ENCODE results near the gene LY6G6C. TPM values are rescaled to one million over a fixed set of nuclear protein-coding genes. Genes with fewer than 3 reads are reported as not detected.

Gene LY6G6C
- total RNA-seq, 2 experiments from 2014 or later: not detected

DNA sequence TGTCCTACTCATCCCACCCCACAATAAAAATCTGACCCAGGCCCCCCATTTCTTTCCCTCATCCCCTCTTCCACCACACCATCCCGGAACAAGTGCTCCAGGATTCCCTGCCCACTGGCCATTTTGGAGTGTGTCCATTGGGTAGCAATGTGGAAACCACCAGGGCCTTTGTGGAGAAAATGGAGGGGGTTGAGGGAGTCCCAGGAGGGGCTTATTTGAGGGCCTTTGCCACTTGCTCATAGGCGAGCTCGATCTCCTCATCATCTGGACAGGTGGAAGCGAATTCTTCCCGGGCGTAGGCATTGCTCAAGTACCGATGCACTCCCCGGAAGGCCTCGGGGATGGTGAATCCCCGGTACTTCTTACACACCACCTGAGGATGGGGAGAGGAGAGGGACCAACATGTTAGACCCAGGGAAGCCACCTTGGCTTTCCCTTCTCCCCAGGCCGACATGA, 9.1 kb upstream of the LY6G6C start:
- Mint-ChIP-seq H3K9me3 (no peaks in the 10 kb centered on the region), H3K4me1 (peaks cover 77% of the 10 kb centered on the region), H3K27ac (peak overlapping the region; percentile 70), H3K36me3 (ENCODE audit: low read depth) (peaks cover 82% of the 10 kb centered on the region), H3K27me3 (no peaks in the 10 kb centered on the region), H3K4me3 (peak overlapping the region; percentile 88)
- POLR2A ChIA-PET: interaction anchor here (0.7 to 4.0 kb wide), 15 partner anchors 9 to 446 kb away, joined by 3 to 50 read pairs (median 5); partner anchors contain the start of genes HSPA1A, HSPA1B, HSPA1L and LSM2
- CTCF ChIA-PET: interaction anchor here (0.6 to 5.5 kb wide), 11 partner anchors 8 to 159 kb away, joined by 3 to 46 read pairs (median 4); partner anchors contain the start of genes ABHD16A, HSPA1B and MSH5
- DNase-seq: no peak

GRCh38 chr6:31729979-31730630, 8.6 kb upstream of the LY6G6C start:
- POLR2A ChIA-PET: interaction anchor here (0.9 to 4.0 kb wide), 17 partner anchors 9 to 106 kb away, joined by 3 to 50 read pairs (median 5); partner anchors contain the start of genes HSPA1A, HSPA1B, HSPA1L and LSM2
- H3K36me3 Mint-ChIP-seq (ENCODE audit: low read depth): peaks cover 79% of the 10 kb centered on the region
- H3K27me3 Mint-ChIP-seq: no peaks in the 10 kb centered on the region
- CTCF ChIA-PET: interaction anchor here (0.6 to 5.5 kb wide), 18 partner anchors 9 to 160 kb away, joined by 3 to 46 read pairs (median 4); partner anchors contain the start of genes ABHD16A, HSPA1A, HSPA1B and HSPA1L
- peak overlapping the region; percentile 88 for H3K4me3 Mint-ChIP-seq
- no peaks in the 10 kb centered on the region for H3K9me3 Mint-ChIP-seq
- peaks cover 79% of the 10 kb centered on the region for H3K4me1 Mint-ChIP-seq
- H3K27ac Mint-ChIP-seq: peak overlapping the region; percentile 70
- peak; percentile 69 for DNase-seq

GRCh38 chr6:31729515-31729978, 8.0 kb upstream of the LY6G6C start:
- Mint-ChIP-seq H3K9me3 (no peaks in the 10 kb centered on the region), H3K36me3 (ENCODE audit: low read depth) (peaks cover 73% of the 10 kb centered on the region), H3K4me1 (peaks cover 79% of the 10 kb centered on the region), H3K27ac (peak overlapping the region; percentile 82), H3K27me3 (no peaks in the 10 kb centered on the region), H3K4me3 (peak overlapping the region; percentile 88)
- POLR2A ChIA-PET: interaction anchor here (0.7 to 4.0 kb wide), 18 partner anchors 10 to 107 kb away, joined by 3 to 50 read pairs (median 5); partner anchors contain the start of genes HSPA1A, HSPA1B, HSPA1L and LSM2
- DNase-seq: peak; percentile 82
- CTCF ChIA-PET: interaction anchor here (0.6 to 5.5 kb wide), 15 partner anchors 10 to 161 kb away, joined by 3 to 46 read pairs (median 4); partner anchors contain the start of genes ABHD16A, HSPA1A, HSPA1B and HSPA1L

DNA sequence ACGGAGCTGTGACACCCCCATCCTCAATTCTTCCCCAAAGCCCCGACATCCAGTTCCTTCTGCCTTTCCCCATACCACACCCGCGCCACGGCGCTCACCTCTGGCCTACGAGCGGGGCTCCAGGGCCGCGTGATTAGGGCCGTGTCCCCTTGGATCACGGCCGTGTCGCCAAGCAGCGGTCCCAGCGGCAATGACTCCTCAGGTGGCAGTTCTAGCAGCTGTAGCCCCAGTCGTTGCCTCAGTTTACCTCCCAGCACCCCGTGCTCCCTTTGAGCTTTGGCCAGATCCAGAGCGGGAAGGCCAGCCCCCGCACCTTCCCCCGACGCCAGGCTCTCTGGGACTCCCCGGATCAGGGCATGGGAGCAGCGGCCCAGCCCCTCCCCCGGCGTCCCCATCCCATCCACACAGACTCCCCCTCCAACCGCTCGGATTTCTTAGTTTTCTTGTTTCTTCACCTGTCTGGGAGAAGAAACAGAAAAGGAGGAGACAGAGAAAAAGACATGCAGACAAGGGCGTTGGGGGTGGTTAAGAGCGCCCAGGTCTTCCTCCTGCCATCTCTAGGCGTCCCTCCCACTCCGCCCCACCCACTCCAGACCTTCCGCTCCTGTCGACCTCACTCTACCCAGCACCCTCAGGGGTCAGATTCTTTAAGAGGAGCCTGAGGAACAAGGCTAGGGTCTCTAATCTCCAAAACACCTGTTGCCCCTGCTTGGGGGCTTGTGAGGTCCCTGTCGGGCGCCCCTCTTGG, 7.4 kb upstream of the LY6G6C start, which contains the start of gene DDAH2:
Gene DDAH2 (minus strand): TSS at position 533 of the 748 bp plus-strand sequence. CDS start 138 bp downstream, at position 395.
- H3K9me3 Mint-ChIP-seq: no peaks in the 10 kb centered on the region
- POLR2A ChIA-PET: interaction anchor here (0.7 to 4.0 kb wide), 16 partner anchors 10 to 108 kb away, joined by 3 to 50 read pairs (median 5); partner anchors contain the start of genes HSPA1B, LSM2, MSH5 and VARS1
- CTCF ChIA-PET: interaction anchor here (0.7 to 5.5 kb wide), 13 partner anchors 10 to 110 kb away, joined by 3 to 46 read pairs (median 7); partner anchors contain the start of genes ABHD16A, HSPA1A, HSPA1B and HSPA1L
- H3K27me3 Mint-ChIP-seq: no peaks in the 10 kb centered on the region
- H3K4me3 Mint-ChIP-seq: peak within 1 kb of the TSS; percentile 88
- H3K36me3 Mint-ChIP-seq (ENCODE audit: low read depth): peaks cover 67% of the 10 kb centered on the region
- peaks cover 76% of the 10 kb centered on the region for H3K4me1 Mint-ChIP-seq
- DNase-seq: no peak
- peak within 1 kb of the TSS; percentile 82 for H3K27ac Mint-ChIP-seq

- no peaks in the 10 kb centered on the region for H3K9me3 Mint-ChIP-seq
- peak overlapping the region; percentile 88 for H3K4me3 Mint-ChIP-seq
- DNase-seq: no peak
- peaks cover 69% of the 10 kb centered on the region for H3K4me1 Mint-ChIP-seq
- ChIA-PET CTCF (interaction anchor here (1.1 to 5.5 kb wide), 5 partner anchors 11 to 103 kb away, joined by 3 to 46 read pairs (median 31); partner anchors contain the start of gene MSH5), POLR2A (interaction anchor here (0.9 to 5.5 kb wide), 10 partner anchors 9 to 99 kb away, joined by 3 to 58 read pairs (median 10); partner anchors contain the start of genes ABHD16A, CLIC1, HSPA1B and MSH5)
- H3K36me3 Mint-ChIP-seq (ENCODE audit: low read depth): peaks cover 58% of the 10 kb centered on the region
- no peaks in the 10 kb centered on the region for H3K27me3 Mint-ChIP-seq
- H3K27ac Mint-ChIP-seq: peak overlapping the region; percentile 82
These were observed 6.4 kb upstream of the LY6G6C start for GRCh38 chr6:31727717-31728671.

- no peaks in the 10 kb centered on the region for H3K27me3 Mint-ChIP-seq
- peak overlapping the region; percentile 80 for H3K27ac Mint-ChIP-seq
- H3K9me3 Mint-ChIP-seq: no peaks in the 10 kb centered on the region
- H3K4me1 Mint-ChIP-seq: peaks cover 67% of the 10 kb centered on the region
- DNase-seq: peak; percentile 33
- CTCF ChIA-PET: interaction anchor here (1.1 to 5.1 kb wide), 3 partner anchors 11 to 103 kb away, joined by 3 to 31 read pairs (median 15); no protein-coding TSS in a partner anchor
- POLR2A ChIA-PET: interaction anchor here (0.7 to 5.5 kb wide), 10 partner anchors 10 to 93 kb away, joined by 3 to 58 read pairs (median 4); partner anchors contain the start of genes ABHD16A, CLIC1, MSH5 and VARS1
- H3K4me3 Mint-ChIP-seq: peak overlapping the region; percentile 60
- peaks cover 55% of the 10 kb centered on the region for H3K36me3 Mint-ChIP-seq (ENCODE audit: low read depth)
These were observed 5.6 kb upstream of the LY6G6C start for GRCh38 chr6:31727034-31727716.

DNA sequence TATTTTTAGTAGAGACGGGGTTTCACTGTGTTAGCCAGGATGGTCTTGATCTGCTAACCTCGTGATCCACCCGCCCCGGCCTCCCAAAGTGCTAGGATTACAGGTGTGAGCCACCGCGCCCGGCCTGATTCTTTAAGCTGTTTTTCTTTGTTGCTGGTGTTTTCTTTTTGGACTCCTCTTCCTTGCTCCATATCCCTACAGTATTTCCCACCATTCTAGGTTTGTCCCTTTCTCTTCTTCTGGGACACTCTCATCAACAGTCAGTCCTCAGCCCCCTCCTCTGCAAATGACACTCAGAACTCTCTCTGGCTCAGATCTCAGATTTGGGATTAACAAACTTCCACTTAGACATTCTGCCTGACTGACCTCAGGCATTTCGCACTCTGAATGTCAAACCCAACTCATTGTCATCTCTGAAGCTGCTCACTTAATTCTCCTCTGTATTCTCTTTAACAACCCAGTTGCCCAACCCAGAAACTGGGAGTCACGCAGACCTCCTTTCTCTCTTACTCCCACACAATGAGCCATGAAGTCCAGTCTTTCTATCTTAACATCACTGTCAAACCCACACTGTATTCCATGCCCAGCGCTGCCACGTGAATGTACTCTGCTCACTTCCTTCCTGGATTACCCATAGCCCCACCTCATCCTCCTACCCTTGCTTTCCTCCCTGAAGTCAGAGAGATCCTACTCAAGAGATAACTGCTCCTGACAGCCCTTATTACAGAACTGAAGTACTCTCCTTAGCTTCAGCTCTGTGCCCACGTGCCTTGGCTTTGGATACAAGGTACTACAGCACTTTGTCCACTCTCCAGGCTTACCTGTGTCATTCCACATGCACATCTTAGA, 4.2 kb upstream of the LY6G6C start:
- Mint-ChIP-seq H3K4me1 (peaks cover 55% of the 10 kb centered on the region), H3K4me3 (no peak overlapping the region), H3K36me3 (ENCODE audit: low read depth) (peaks cover 41% of the 10 kb centered on the region), H3K27ac (no peak overlapping the region), H3K9me3 (no peaks in the 10 kb centered on the region), H3K27me3 (peaks cover 4% of the 10 kb centered on the region)
- DNase-seq: no peak
- ChIA-PET POLR2A (interaction anchor here (0.9 to 5.5 kb wide), 7 partner anchors 11 to 103 kb away, joined by 3 to 58 read pairs (median 3); partner anchors contain the start of genes ABHD16A, CLIC1 and MSH5), CTCF (interaction anchor here (1.5 to 2.1 kb wide), 2 partner anchors 14 to 105 kb away, joined by 3 to 15 read pairs; partner anchors contain the start of gene MSH5)

- peaks cover 43% of the 10 kb centered on the region for H3K4me1 Mint-ChIP-seq
- POLR2A ChIA-PET: interaction anchor here (0.8 to 5.5 kb wide), 3 partner anchors 13 to 98 kb away, joined by 3 to 58 read pairs (median 4); partner anchors contain the start of gene CLIC1
- no peak for DNase-seq
- H3K4me3 Mint-ChIP-seq: no peak overlapping the region
- H3K27me3 Mint-ChIP-seq: peaks cover 4% of the 10 kb centered on the region
- no peak overlapping the region for H3K27ac Mint-ChIP-seq
- no peaks in the 10 kb centered on the region for H3K9me3 Mint-ChIP-seq
- CTCF ChIA-PET: interaction anchor here (1.0 kb wide), 1 partner anchor 14 kb away, joined by 3 read pairs; no protein-coding TSS in a partner anchor
- H3K36me3 Mint-ChIP-seq (ENCODE audit: low read depth): peaks cover 31% of the 10 kb centered on the region
These were observed 2.6 kb upstream of the LY6G6C start for GRCh38 chr6:31723980-31724691.

GRCh38 chr6:31723245-31723979, 1.9 kb upstream of the LY6G6C start, which contains the start of gene MPIG6B:
Gene MPIG6B (plus strand): TSS chr6:31723373. CDS start chr6:31723384, 11 bp downstream.
- H3K4me3 Mint-ChIP-seq: no peak within 1 kb of the TSS

More at GRCh38 chr6:31723245-31723979, 1.9 kb upstream of the LY6G6C start, which contains the start of gene MPIG6B:
- no peak for DNase-seq
- Mint-ChIP-seq H3K27me3 (peaks cover 4% of the 10 kb centered on the region), H3K27ac (no peak within 1 kb of the TSS), H3K4me1 (peaks cover 36% of the 10 kb centered on the region), H3K36me3 (ENCODE audit: low read depth) (peaks cover 27% of the 10 kb centered on the region), H3K9me3 (no peaks in the 10 kb centered on the region)
- POLR2A ChIA-PET: interaction anchor here (0.8 to 5.5 kb wide), 3 partner anchors 13 to 99 kb away, joined by 3 to 58 read pairs (median 4); partner anchors contain the start of gene CLIC1
- CTCF ChIA-PET: interaction anchor here (0.9 kb wide), 1 partner anchor 9 kb away, joined by 3 read pairs; no protein-coding TSS in a partner anchor
